A673 (cell line): ENCODE results near the gene IFNLR1. TPM values are rescaled to one million over a fixed set of nuclear protein-coding genes. Genes with fewer than 3 reads are reported as not detected.

Experiments
- BruUV-seq: library from RNA; stranded (reverse); fragments of 400-500 nt; replicated peaks from 2 replicates; lab custom pipeline; 2021; lab: Mats Ljungman, UMichigan
- CTCF ChIA-PET: fragments of 300-600 bp; sonication (Branson Sonifier 250); formaldehyde crosslinking; loops from one replicate; lab custom pipeline; 2022; ENCODE audit warnings: antibody characterized with exemption; lab: Charles Lee
- POLR2A ChIA-PET: fragments of 300-600 bp; sonication (Branson Sonifier 250); formaldehyde crosslinking; loops from one replicate; lab custom pipeline; 2022; ENCODE audit warnings: antibody characterized with exemption; ENCODE audit not compliant: low non-redundant PET; lab: Charles Lee
- DNase-seq: peaks from one replicate; pipeline ENCODE4 v3.0.0-alpha.2; 2015; ENCODE audit warnings: low spot score
- H3K27ac ChIP-seq: fragments of 200-600 bp; sonication (generic); 2 replicates; pipeline ENCODE4 v1.5.1; 2016; ENCODE audit warnings: mixed run types, low read depth, mild to moderate bottlenecking, mixed read lengths, antibody characterized with exemption, low read length; ENCODE audit not compliant: poor library complexity, severe bottlenecking
- H3K27me3 ChIP-seq: fragments of 200-600 bp; sonication (generic); replicated peaks from 2 replicates; pipeline ENCODE4 v1.6.1; 2017; ENCODE audit warnings: mixed run types, low read depth, mild to moderate bottlenecking, mixed read lengths, antibody characterized with exemption, low read length; ENCODE audit not compliant: insufficient read depth, poor library complexity
- H3K36me3 ChIP-seq: fragments of 200-600 bp; sonication (generic); 2 replicates; pipeline ENCODE4 v1.6.1; 2016; ENCODE audit warnings: mixed run types, mild to moderate bottlenecking, mixed read lengths, antibody characterized with exemption, low read length; ENCODE audit not compliant: insufficient read depth, poor library complexity, severe bottlenecking
- H3K4me1 ChIP-seq: fragments of 200-600 bp; sonication (generic); 2 replicates; pipeline ENCODE4 v1.6.1; 2017; ENCODE audit warnings: mixed run types, mild to moderate bottlenecking, mixed read lengths, antibody characterized with exemption, low read length; ENCODE audit not compliant: insufficient read depth, poor library complexity, severe bottlenecking
- H3K4me3 ChIP-seq: fragments of 200-600 bp; sonication (generic); 2 replicates; pipeline ENCODE4 v1.5.1; 2016; ENCODE audit warnings: low read depth, mixed run types, mild to moderate bottlenecking, mixed read lengths, low read length; ENCODE audit not compliant: poor library complexity, severe bottlenecking
- H3K9me3 ChIP-seq: fragments of 200-600 bp; sonication (generic); 2 replicates; pipeline ENCODE4 v1.6.1; 2016; ENCODE audit warnings: mixed run types, low read depth, mild to moderate bottlenecking, mixed read lengths, antibody characterized with exemption, low read length; ENCODE audit not compliant: poor library complexity, severe bottlenecking
- EZH2 ChIP-seq: fragments of 200-600 bp; sonication (generic); IDR thresholded peaks from 2 replicates; pipeline ENCODE4 v1.6.1; 2017; ENCODE audit warnings: borderline replicate concordance, low read depth, mild to moderate bottlenecking, mixed read lengths, antibody characterized with exemption, low read length; ENCODE audit not compliant: poor library complexity, severe bottlenecking
- intact Hi-C: fragments of 100-400 bp; cut with micrococcal nuclease; formaldehyde crosslinking; loops from one replicate; pipeline ENCODE4 v1.10.0; 2022; ENCODE audit not compliant: unreplicated experiment
- total RNA-seq: library from RNA; stranded (reverse); gene quantifications from 2 replicates; pipeline ENCODE4 v1.2.3, GENCODE V29; 2021
- TF ChIP-seq, protein P1 (sequence below): fragments of 300-800, 200-600 bp; sonication (generic); conservative IDR thresholded peaks from 2 replicates; pipeline ENCODE4 v1.5.1; 2017; ENCODE audit warnings: low read depth, mild to moderate bottlenecking, antibody characterized with exemption, low read length, moderate library complexity, mixed read lengths

The IFNLR1 gene
- total RNA-seq, 1 experiment from 2014 or later: 2.0 TPM

GRCh38 chr1:24119489-24119858 lies 67.6 kb downstream of the IFNLR1 start:
- no peak for TF ChIP-seq EZH2
- TF ChIP-seq, protein P1, sequence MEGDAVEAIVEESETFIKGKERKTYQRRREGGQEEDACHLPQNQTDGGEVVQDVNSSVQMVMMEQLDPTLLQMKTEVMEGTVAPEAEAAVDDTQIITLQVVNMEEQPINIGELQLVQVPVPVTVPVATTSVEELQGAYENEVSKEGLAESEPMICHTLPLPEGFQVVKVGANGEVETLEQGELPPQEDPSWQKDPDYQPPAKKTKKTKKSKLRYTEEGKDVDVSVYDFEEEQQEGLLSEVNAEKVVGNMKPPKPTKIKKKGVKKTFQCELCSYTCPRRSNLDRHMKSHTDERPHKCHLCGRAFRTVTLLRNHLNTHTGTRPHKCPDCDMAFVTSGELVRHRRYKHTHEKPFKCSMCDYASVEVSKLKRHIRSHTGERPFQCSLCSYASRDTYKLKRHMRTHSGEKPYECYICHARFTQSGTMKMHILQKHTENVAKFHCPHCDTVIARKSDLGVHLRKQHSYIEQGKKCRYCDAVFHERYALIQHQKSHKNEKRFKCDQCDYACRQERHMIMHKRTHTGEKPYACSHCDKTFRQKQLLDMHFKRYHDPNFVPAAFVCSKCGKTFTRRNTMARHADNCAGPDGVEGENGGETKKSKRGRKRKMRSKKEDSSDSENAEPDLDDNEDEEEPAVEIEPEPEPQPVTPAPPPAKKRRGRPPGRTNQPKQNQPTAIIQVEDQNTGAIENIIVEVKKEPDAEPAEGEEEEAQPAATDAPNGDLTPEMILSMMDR: no peak
- no peak for DNase-seq
- intact Hi-C loops: no loop called here
- Histone ChIP-seq H3K4me3 (no peak overlapping the region), H3K27ac (no peak overlapping the region), H3K9me3 (no peaks in the 10 kb centered on the region), H3K4me1 (no peaks in the 10 kb centered on the region), H3K36me3 (no peaks in the 10 kb centered on the region), H3K27me3 (no peaks in the 10 kb centered on the region)
- POLR2A ChIA-PET: no interaction called here
- CTCF ChIA-PET: interaction anchor here (0.5 kb wide), 1 partner anchor 356 kb away, joined by 3 read pairs; no protein-coding TSS in a partner anchor
- BruUV-seq: no TSS peak

DNA sequence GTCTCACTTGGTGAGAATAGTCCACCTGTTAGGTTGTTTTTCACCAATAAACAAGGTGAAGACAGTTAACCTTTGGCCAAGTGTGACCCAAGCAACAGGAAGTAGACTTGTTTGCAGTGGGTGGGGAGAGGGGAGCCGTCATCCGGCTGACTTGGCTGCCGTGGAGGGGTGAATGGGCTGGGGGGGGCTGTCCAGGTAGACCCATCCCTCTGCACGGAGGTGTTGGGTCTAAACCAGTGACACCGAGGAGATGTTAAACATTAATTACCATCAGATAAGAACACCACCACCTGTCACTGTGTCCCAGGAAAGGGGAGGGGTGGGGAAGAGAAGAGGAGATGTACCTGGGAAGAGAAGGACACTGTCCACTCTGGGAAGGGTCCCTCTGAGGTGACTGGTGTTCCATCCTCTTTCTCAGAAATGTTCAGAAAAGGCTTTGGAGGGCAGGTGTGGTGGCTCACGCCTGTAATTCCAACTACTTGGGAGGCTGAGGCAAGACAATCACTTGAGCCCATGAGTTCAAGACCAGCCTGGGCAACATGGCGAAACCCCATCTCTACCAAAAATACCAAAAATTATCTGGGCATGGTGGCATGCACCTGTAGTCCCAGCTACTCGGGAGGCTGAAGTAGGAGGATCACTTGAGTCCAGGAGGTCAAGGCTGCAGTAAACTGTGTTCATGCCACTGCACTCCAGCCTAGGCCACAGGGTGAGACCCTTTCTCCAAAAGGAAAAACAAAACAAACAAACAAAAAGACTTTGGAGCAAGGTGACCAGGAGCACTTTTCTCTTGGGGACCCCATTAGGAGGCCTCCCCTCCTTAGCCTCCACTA lies 68.5 kb downstream of the IFNLR1 start:
- Histone ChIP-seq H3K27me3 (no peaks in the 10 kb centered on the region), H3K4me3 (no peak overlapping the region), H3K9me3 (no peaks in the 10 kb centered on the region), H3K4me1 (no peaks in the 10 kb centered on the region), H3K27ac (no peak overlapping the region), H3K36me3 (no peaks in the 10 kb centered on the region)
- ChIA-PET POLR2A (no interaction called here), CTCF (no interaction called here)
- DNase-seq: no peak
- BruUV-seq: no TSS peak
- TF ChIP-seq, protein P1: no peak
- no peak for TF ChIP-seq EZH2
- intact Hi-C loops: no loop called here

DNA sequence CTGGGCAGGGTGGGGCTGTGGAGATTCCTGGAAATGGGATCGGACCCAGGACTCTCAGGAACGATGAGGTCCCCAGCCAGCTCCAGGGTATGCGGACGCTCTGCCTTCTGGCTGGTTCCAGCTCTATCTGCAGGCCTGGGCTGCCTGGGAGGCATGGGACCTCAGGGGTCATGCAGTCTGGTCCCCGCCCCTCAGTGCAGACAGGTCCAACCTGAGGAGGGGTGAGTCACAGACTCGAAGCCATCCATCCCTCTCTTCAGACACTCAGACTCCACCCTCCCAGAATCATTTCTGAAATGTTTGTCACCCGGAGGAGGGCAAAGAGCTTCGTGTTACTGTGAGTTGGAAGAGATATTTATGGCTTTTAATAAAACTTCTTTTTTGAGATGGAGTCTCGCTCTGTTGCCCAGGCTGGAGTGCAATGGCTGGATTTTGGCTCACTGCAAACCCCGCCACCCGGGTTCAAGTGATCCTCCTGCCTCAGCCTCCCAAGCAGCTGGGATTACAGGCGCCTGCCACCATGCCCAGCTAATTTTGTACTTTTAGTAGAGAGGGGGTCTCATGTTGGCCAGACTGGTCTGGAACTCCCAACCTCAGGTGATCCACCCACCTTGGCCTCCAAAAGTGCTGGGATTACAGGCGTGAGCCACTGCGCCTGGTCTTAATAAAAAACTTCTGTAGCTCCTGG lies 69.2 kb downstream of the IFNLR1 start:
- intact Hi-C loops: no loop called here
- TF ChIP-seq, protein P1: no peak
- no peak for TF ChIP-seq EZH2
- no peak overlapping the region for H3K4me3 ChIP-seq
- H3K27ac ChIP-seq: no peak overlapping the region
- H3K36me3 ChIP-seq: no peaks in the 10 kb centered on the region
- DNase-seq: no peak
- POLR2A ChIA-PET: no interaction called here
- CTCF ChIA-PET: no interaction called here
- no peaks in the 10 kb centered on the region for H3K4me1 ChIP-seq
- H3K9me3 ChIP-seq: no peaks in the 10 kb centered on the region
- BruUV-seq: no TSS peak
- no peaks in the 10 kb centered on the region for H3K27me3 ChIP-seq
